AG09309 (cell line): ENCODE results near the gene AP4B1.

Experiments used
- DNase-seq: peaks from one replicate; pipeline ENCODE4 v3.0.0-alpha.2; 2010; ENCODE audit warnings: low read depth
- H3K4me3 ChIP-seq: 2 replicates; pipeline ENCODE4 v1.5.1; 2011; ENCODE audit warnings: mild to moderate bottlenecking, low read depth, low read length, moderate library complexity; ENCODE audit not compliant: control insufficient read depth
- TF ChIP-seq, protein P1 (sequence below): IDR thresholded peaks from 2 replicates; pipeline ENCODE4 v1.5.1; 2011; ENCODE audit warnings: mild to moderate bottlenecking, low read depth, low read length, inconsistent platforms; ENCODE audit not compliant: insufficient read depth, control insufficient read depth; ENCODE audit errors: missing control alignments

The AP4B1 gene

GRCh38 chr1:113861641-113862040, 43.0 kb downstream of the AP4B1 start:
- H3K4me3 ChIP-seq: no peak overlapping the region
- no peak for DNase-seq
- TF ChIP-seq, protein P1, sequence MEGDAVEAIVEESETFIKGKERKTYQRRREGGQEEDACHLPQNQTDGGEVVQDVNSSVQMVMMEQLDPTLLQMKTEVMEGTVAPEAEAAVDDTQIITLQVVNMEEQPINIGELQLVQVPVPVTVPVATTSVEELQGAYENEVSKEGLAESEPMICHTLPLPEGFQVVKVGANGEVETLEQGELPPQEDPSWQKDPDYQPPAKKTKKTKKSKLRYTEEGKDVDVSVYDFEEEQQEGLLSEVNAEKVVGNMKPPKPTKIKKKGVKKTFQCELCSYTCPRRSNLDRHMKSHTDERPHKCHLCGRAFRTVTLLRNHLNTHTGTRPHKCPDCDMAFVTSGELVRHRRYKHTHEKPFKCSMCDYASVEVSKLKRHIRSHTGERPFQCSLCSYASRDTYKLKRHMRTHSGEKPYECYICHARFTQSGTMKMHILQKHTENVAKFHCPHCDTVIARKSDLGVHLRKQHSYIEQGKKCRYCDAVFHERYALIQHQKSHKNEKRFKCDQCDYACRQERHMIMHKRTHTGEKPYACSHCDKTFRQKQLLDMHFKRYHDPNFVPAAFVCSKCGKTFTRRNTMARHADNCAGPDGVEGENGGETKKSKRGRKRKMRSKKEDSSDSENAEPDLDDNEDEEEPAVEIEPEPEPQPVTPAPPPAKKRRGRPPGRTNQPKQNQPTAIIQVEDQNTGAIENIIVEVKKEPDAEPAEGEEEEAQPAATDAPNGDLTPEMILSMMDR: no peak

DNA sequence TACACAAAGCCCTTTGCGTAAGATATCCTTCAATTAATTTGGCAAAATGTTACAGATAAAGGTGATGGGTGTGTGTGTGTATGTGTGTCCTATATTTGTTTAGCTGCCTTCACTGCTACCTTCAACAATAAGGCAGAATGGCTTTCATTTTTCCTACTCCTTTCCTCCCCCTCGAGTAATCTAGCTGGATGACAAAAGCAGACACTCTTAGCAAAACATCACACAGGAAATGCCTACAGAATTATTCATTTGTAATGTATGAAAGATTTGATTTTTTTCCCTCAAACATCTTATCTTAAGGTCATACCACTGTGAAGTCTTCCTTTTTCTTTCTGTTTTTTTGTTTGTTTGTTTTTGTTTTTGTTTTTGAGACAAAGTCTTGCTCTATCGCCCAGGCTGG, 43.7 kb downstream of the AP4B1 start:
- no peak overlapping the region for H3K4me3 ChIP-seq
- TF ChIP-seq, protein P1: no peak
- DNase-seq: peak; percentile 33

- no peak overlapping the region for H3K4me3 ChIP-seq
- TF ChIP-seq, protein P1: no peak
- DNase-seq: no peak
These were observed 45.0 kb downstream of the AP4B1 start for GRCh38 chr1:113859478-113860175.

DNA sequence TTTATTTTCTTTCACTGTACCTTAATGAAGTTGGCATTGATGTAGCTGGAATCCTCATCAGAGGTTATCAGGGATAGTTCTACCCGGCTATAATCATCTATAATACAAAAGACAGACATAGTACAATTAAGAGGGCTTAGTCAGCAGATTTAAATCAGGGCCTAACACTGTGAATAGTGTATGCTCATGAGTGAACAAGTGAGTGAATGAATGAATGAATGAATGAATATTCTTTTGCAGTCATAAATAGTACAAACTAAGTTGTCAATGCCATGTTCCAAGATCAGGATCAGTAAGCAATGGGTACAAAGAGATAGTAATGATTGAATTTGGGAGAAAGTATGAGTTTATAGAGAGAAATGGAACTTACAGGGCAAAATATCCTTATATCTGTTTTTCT, 45.6 kb downstream of the AP4B1 start:
- TF ChIP-seq, protein P1: no peak
- no peak overlapping the region for H3K4me3 ChIP-seq
- no peak for DNase-seq

GRCh38 chr1:113858418-113858817, 46.2 kb downstream of the AP4B1 start:
- TF ChIP-seq, protein P1: no peak
- no peak for DNase-seq
- H3K4me3 ChIP-seq: no peak overlapping the region

DNA sequence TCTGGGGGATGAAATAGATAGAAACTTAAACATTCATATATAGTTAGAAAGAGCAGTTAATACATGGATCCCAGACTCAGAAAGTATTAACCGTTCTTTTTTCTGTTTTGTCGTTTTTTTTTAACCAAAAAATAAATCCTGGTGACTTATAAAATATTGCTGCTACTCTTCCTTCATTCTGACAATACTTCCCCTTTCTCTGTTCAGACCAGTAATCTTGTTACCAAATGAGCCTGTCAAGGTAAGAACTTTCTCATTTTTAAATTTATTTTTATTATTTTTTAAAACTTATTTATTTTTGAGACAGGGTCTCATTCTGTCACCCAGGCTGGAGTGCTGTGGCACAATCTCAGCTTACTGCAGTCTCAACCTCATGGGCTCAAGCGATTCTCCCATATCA, 46.8 kb downstream of the AP4B1 start:
- H3K4me3 ChIP-seq: no peak overlapping the region
- TF ChIP-seq, protein P1: no peak
- DNase-seq: no peak
